ENCODE results near the gene CFAP61.
"Not testable (repeated sequence)": the region's sequence is repeated elsewhere in the genome, so short reads cannot be mapped to it uniquely, and the experiment has no call there.

Gene CFAP61

DNA sequence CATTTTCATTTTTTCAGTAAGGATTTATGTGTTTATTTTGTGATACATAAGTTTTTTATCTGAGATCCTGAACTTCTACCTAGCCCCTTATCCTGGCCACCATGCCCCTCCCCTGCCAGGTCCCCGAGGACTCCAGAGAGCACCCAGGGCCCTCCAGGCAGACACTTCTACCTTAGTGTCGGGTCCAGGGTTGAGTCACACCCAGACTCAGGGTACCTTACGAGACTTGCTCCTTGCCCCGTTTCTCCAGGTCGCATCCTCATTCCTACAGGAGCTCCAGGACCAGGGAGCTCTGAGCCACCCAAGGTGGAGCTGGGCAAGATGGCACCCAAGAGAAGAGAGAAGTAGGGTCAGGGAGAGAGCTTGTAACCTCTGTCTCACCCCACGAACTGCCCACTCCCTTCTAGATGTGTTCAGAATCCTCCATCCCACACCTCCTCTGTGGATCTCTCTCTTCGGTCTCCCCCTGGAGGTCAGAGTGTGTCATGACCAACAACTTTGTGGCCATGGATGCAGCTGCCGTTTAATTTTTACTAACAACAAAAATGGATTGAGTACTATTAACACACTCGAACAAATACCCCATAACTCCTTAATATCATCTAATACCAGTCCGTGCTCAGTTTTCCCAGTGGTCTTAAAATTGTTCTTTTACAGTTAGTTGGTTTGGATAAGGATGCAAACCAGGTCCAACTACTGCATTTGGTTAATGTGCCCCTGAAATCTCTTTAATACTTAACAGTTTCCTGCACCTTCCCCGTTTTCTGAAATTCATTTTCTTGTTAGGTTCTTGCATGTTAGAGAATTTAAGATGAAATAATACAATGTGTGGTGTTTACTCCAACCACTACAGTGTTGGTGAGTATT, 185.0 kb downstream of the CFAP61 start:
- no peak for DNase-seq (ENCODE audit: low read depth)

DNA sequence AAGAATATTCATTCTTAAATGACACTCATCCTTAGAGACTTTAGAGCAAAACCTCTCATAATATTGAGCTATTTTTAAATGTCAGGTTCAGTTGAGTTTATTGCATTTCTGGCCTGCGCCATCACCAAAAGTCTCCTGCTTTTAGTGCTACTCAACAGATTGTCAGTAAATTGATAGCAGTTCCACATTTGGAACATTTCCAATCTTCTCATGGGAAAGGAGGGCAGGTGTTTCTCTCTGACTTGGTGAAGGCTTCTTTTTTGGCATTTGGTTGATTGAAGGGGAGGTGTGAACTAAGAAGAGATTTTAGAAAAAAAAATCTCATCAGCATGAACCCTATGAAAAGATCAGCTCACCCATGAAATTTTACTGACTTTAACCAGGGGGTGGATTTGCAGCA, 189.6 kb downstream of the CFAP61 start:
- no peak for DNase-seq (ENCODE audit: low read depth)

DNA sequence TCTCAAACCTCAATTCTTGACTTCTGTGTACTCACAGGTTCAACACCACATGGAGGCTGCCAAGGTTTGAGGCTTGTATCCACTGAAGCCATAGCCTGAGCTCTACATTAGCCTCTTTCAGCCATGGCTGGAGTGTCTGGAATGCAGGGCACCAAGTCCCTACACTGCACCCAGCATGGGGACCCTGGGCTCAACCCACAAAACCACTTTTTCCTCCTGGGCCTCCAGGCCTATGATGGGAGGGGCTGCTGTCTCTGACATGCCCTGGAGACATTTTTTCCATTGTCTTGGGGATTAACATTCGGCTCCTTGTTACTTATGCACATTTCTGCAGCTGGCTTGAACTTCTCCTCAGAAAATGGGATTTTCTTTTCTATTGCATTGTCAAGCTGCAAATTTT, 192.1 kb downstream of the CFAP61 start:
- not testable (repeated sequence) for DNase-seq (ENCODE audit: low read depth)

DNA sequence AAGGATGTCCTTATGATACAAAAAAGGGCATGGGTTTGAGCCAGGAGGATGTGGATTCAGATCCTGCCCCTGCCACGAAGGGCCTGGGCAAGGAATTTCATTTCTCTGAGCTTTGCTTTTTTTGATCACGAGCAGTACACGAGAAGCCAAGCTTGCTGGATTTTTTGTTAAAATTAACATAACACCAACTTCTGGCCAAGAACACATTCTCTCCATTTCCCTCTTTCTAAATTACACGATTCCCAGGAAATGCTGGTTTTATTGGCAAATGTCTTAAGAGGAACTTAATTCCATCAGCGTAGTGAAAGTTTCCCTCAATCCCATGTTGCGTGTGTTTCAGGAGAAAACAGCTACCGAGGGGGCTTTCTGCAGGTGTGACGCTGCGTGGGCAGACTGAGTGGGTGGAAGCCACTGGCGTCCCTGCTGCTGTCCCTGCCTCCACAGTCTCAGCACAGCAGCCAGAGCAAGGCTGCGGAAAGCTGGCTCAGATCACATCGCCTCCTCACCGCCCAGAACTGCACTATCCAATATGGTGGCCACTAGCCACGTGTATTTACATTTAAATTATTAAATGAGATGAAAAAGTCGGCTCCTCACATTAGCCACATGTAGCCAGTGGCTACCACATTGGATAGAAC, 194.8 kb downstream of the CFAP61 start:
- no peak for DNase-seq (ENCODE audit: low read depth)

DNA sequence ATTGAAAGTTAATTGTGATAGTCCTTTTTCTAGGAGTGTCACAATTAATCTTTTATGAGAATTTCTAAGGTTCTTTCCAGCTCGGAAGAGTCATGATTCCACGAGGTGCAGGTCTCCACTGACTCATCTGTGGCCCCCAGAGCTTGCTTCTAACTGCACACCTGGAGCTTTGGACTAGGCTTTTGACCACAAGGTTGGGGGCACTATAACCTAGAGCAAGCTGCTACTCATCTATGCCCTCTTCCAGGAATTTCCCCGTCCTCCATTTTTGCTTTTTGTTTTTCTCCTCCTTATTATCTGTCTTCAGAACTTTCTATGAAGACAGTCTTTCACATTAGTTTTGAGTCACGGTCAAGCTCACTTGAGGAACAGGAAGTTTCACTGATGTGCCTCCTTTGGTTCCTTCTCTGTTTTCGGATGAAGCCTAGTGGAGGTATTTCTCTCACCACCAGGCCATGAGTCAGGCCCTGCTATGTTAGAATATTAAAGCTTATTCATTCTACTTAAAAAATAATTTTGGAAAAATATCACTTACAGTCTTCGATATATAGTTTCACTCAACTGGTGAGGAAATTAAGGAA, 196.4 kb downstream of the CFAP61 start:
- DNase-seq (ENCODE audit: low read depth): no peak

DNA sequence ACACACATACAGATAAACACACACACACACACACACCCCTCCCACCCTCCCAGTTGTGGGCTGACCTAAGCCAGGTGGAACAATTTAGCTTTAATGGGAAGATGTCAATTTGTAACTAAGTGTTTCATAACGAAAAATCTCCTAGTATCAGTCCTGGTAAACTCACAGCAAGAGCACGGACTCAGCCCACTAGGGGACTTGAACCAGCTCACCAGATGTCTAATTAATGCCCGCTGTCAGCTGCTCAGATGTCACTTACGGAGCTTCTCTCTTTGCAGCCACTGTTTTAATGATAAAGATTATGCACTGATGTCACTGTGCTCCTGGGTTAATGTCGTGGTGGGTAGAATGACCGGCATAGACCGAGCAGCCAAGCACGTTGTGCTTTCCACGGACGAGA, 199.0 kb downstream of the CFAP61 start:
- no peak for DNase-seq (ENCODE audit: low read depth)

DNA sequence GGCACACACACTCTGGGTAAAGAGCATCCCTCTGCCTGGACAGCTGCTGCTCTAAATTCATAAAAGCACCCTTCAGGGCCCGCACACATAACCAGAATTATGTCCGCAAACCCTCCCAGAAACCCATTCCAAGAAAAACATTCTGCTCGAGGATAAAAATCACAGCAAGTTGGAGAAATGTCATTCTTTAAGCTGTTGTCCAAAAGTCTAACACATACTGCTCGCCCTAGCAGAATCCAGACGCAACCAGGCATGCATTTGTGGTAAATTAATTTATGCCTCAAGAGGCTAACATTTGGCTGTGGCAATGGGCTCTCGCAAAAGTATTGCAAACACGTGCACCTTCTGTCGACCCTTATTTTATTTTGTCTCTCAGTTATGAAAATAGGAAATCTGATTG, 199.5 kb downstream of the CFAP61 start:
- DNase-seq (ENCODE audit: low read depth): no peak

DNA sequence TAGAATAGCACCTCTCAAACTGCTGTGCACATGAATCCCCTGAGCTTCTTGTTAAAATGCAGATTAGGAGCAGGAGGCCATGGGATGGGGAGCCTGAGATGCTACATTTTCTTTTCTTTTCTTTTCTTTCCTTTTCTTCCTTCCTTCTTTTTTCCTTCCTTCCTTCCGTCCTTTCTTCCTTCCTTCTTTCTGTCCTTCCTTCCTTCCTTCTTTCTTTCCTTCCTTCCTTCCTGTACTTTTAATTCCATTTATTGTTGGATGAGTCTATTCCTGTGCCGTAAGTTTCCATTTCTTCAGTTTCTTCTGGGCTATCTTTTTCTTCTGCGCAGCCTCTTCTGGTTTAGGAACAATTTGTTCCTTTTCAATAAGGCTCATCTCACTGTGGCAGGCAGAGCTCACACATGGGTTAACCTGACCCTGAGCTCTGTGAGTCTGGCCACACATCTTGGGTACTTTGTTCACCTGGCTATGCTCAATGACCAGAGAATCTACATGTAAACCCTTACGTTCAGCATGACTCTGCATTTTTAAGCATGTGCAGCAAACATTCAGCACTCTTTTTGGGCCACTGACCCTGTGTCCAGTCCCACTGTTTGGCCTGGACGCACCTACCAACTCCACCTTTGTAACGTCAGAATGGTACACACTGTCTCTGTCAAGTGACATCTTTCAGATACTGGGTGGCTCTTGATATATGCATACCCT, 200.9 kb downstream of the CFAP61 start:
- no peak for DNase-seq (ENCODE audit: low read depth)

DNA sequence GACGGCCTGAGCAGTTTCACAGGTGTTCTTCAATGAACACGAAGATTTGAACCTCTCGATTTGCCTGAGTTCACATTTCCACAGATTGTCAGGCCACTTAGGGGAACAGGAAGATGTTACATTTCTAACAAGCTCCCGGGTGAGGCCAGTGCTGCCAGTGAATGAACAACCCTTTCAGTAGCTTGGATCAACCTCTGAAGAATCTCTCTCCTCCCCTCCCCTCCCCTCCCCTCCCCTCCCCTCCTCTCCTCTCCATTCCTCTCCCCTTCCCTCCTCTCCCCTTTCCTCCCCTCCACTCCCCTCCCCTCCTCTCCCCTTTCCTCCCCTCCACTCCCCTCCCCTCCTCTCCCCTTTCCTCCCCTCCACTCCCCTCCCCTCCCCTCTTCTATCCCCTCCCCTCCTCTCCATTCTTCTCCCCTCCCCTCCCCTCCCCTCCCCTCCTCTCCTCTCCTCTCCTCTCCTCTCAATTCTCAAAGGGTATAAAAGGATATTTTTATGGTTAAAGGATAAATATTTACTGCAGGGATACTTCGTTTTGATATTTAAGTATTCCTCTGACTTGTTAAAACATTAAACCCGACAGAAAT, 201.5 kb downstream of the CFAP61 start:
- no peak for DNase-seq (ENCODE audit: low read depth)

DNA sequence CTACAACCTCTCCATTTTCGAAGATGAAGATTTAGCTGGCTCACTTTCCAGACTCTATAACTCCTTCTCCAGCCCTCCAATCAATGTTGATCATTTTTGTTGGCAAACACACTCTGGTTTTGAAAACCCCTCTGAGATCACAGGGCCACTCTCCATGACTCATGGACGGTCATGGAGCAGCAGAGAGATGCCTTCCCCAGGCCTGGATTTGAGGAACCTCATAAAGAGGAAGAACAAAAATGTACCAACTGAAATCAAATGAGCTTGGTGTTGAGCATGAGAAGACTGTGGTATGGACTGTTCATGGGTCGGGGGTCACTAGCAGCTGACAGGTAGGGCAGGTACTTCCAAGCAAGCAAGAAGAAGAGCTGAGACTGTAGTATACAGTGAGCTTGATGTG, 202.8 kb downstream of the CFAP61 start:
- no peak for DNase-seq (ENCODE audit: low read depth)

DNA sequence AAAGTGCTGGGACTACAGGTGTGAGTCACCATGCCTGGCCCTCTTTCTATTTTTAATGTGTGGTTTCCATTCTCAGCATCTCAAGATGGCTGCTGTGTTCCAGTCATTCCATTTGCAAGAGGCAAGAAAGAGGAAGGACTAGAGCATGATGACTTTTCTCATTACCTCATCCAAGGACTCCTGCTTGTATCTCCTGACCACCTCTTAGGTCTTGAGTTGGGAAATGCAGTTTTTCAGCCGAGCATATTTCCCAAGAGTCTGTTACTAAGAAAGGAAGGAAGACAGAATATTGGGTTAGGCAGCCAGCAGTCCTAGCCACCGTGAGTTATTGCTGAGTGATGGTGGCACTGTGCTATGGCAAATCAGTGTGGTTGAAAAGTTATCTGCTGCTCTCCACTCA, 207.2 kb downstream of the CFAP61 start:
- no peak for DNase-seq (ENCODE audit: low read depth)

DNA sequence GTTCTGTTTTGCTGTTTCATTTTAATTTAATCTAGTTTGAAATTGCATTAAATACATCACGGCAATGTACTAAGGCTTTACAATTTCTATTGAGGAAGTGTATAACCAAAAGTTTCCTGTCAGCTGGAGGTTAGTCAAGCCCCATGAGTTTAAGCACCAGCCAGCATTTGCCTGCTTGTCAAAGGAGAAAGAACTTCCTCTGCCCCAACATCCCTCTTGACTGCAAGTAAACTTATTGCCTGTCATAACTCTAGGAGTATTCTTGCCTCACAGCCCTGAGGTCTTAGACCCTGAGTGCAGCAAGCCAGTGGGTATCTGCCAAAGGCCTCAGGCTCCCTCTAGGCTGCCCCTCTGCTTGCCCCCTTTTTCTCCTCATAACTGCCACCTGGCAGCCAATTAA, 208.8 kb downstream of the CFAP61 start:
- DNase-seq (ENCODE audit: low read depth): no peak

DNA sequence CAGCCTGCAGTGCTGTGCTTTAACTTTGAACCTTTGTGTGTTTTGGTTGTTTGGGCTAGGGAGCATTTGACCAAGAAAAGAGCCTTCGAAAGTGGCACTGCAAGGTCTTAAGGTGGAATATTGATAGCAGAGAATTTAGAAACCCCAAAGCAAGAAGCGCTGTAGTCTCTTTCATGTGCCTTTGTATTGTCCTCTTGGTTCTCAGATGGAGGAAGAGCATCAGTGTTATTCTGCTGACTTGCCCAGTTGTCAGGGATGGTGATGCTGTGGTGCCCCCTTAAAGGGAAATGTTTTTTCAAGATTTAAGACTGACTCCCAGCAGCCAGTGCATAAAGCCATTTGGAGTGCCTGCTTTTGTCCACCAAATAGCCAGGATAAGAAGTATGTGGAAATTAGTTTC, 212.9 kb downstream of the CFAP61 start:
- DNase-seq (ENCODE audit: low read depth): no peak

DNA sequence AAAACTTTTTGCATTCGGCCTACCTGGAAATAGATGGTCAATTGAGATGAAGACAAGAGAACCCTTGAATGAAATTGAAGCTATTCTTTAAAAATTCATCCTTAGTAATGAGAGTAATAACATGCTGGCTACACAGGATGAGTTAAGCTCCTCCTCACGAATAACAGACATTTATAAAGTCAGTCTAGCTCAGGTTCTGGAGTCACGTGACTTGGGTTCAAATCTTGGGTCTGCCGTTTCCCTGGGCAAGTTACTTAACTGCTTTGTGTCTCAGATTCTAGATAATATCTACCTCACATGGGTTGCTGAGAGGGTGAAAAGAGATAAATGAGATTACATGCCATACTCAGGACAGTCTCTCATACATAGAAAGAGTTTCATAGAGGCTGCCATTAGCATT, 214.2 kb downstream of the CFAP61 start:
- DNase-seq (ENCODE audit: low read depth): no peak

DNA sequence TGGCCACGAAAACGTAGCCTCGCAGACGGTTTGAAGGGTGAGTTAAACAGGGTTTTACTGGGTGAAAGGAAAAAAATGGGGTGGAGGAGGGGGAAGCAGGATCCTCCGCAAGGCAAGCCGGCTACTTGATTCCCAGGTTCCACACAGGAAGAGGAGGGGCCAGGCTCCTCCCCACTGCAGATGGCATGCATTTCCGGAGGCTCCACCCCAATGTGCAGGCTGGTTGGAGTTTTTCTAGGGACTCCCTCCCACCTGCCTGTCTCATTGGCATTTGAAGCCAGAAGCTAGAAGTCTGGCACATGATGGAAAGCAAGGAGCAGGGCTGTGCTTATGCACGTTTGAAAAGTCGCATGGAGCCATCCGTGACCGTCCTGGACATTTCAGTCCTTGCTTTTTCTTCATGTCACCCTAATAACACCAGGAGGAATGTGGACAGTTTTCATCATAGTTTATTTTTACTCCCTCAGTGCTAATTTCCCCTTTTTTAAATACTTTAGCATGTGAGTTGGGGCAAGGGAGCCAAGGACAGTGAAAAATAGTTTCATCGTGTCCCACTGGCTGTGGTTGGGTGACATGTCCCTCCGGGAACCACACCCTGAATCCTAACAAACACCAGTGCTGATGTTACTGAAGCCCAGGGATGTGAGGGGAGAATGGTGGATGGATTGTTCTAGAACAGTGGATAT, 215.5 kb downstream of the CFAP61 start:
- DNase-seq (ENCODE audit: low read depth): no peak

DNA sequence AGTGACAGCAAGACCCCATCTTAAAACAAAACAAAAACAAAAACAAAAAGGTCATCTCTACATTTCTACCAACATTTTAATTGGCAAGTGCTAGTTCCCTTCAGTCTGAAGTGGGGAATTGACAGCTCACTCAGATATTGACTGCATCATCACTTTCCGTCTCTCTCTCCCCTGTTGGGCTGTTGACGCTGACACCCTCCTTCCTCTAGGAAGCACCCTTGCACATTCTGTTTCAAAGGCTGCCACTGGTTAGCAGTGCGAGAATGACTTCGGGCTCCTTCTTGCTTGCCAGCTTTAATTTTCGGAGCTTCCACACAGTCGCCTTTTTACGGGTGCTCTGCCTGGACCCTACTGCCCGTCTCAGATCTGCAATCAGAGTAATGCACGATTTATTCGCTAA, 218.9 kb downstream of the CFAP61 start:
- DNase-seq (ENCODE audit: low read depth): no peak

DNA sequence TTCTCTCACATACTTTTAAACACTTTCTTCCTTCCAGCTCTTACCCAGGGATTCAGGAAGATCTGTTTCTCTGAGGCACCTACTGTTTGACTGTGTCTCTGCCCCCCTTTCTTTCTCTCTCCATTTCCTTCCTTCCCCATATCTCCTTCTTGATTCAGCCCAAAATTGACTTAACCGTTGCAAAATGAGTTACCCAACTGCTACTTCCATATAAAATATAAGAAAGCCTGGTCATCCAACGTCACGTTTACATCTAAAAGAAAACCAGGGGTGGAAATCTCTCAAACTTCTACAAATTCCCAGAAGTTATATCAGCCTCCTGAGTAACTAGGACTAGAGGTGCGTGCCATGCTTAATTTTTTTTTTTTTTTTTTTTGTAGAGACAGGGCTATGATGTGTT, 220.4 kb downstream of the CFAP61 start:
- DNase-seq (ENCODE audit: low read depth): no peak

DNA sequence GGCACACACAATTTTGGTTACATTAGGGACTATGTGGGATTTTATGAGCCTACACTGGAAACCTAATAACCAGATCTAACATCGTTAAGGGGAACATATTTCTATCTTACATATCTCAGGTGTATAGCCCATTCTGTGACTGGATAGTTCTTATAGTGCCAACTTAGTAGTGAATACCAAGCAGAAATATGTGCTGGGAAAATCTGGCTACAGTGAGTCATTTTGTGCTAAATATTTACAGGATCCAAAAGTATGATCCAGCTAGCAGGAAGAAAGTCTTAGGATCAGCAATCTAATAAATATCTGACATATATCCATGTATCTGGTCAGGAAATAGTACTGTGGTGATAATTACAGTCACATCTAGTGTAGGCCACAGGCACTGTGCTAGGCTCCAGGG, 221.0 kb downstream of the CFAP61 start:
- no peak for DNase-seq (ENCODE audit: low read depth)

DNA sequence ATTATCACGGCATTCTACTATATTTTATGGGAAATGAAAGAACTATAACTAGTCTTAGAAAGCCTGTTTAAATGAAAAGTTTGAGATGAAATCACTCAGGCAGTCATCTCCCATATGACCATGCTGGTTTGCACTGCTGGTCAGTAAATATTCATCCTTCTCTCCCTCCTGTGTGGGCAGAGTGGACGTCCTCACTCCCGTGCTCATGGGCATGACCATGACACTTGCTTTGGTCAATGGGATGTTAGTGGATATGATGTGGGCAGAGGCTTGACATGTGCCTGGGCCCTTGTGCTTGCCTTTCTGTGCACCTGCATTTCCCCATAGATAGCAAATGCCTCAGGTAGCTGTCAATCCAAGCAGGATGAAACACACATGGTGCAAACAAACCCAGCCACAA, 222.5 kb downstream of the CFAP61 start:
- no peak for DNase-seq (ENCODE audit: low read depth)

DNA sequence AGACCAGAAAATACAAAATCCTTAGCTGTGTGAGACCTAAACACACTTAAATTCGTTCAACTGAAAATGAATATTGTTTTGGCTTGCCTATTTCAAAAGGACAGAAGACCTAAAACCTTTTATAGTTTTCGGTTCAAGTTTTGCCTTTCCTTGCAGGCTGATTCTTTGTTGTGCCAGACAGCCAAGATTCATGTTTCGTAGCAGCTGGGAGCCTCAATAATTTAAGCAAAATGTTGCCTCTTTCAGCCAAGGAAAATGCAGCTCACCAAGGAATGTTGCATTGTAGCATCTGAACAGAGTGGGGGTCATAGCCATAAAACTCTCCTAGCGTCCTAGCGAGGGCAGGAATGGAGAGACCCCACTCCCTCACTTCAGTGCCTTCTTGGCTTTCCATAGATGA, 223.3 kb downstream of the CFAP61 start:
- no peak for DNase-seq (ENCODE audit: low read depth)

DNA sequence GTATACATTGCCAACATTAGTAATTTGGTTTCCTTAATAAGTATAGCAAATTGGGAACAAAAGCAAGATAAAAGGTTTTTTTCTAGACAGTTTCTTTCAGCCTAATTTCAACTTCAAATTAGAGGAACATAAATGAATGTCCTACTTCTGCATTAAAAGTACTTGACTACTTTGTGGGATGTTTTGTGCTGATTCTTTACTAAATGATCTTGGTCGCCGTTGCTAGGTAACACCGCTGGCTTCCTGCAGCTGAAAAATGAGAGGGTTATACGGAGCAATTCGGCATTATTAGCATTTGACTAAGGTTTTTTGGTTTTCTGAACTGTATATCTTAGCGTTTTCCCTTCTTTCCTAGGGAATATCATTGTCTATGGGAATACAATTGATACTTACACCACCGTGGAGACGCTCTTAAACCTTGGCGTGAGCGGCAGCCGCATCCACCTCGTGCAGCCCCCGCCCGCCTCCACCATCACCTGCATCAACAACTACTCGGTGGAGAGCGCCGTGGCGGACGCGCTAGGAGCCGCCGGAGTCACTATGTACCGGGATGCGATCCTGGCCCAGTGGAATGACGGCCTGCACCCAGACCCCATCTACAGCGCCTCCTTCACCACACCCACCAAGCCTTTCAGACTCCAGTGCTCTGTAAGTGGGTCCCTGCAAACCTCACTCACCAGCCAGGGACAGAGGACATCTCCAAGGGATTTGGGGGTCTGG, 224.6 kb downstream of the CFAP61 start:
- no peak for DNase-seq (ENCODE audit: low read depth)
